Activated naive CD4-positive, alpha-beta T cell (primary cell): Measurements from ENCODE around the gene BNC2.
"Not testable (repeated sequence)": the region's sequence is repeated elsewhere in the genome, so short reads cannot be mapped to it uniquely, and the experiment has no call there.

Experiments used
- DNase-seq, 4 experiments: peaks; one replicate each; lab custom pipeline; 2025; lab: John Stamatoyannopoulos, UW

BNC2 gene

GRCh38 chr9:16540743-16541613 lies 329.5 kb downstream of the BNC2 start:
- no peak for DNase-seq

- DNase-seq = not testable (repeated sequence)
Measured at GRCh38 chr9:16539626-16540025, 330.8 kb downstream of the BNC2 start.

- no peak for DNase-seq
Measured at GRCh38 chr9:16535555-16535954, 334.9 kb downstream of the BNC2 start.

GRCh38 chr9:16532681-16533450 lies 337.6 kb downstream of the BNC2 start:
- no peak for DNase-seq

- DNase-seq = no peak
Measured at GRCh38 chr9:16532272-16532671, 338.2 kb downstream of the BNC2 start.

GRCh38 chr9:16530669-16531642 lies 339.5 kb downstream of the BNC2 start:
- no peak for DNase-seq

GRCh38 chr9:16527573-16527972 lies 342.9 kb downstream of the BNC2 start:
- no peak for DNase-seq

GRCh38 chr9:16526380-16526779 lies 344.1 kb downstream of the BNC2 start:
- DNase-seq = no peak

- no peak for DNase-seq
Measured at GRCh38 chr9:16524823-16525222, 345.6 kb downstream of the BNC2 start.

- DNase-seq = no peak
Measured at GRCh38 chr9:16524078-16524477, 346.4 kb downstream of the BNC2 start.

- DNase-seq = no peak
Measured at GRCh38 chr9:16521868-16522411, 348.5 kb downstream of the BNC2 start.

- no peak for DNase-seq
Measured at GRCh38 chr9:16519001-16519400, 351.5 kb downstream of the BNC2 start.

- no peak for DNase-seq
Measured at GRCh38 chr9:16516891-16517290, 353.6 kb downstream of the BNC2 start.

GRCh38 chr9:16515879-16516301 lies 354.6 kb downstream of the BNC2 start:
- DNase-seq = no peak

- DNase-seq = no peak
Measured at GRCh38 chr9:16515207-16515606, 355.3 kb downstream of the BNC2 start.

GRCh38 chr9:16514131-16514530 lies 356.3 kb downstream of the BNC2 start:
- no peak for DNase-seq

- DNase-seq = no peak
Measured at GRCh38 chr9:16512281-16512680, 358.2 kb downstream of the BNC2 start.

GRCh38 chr9:16510482-16510881 lies 360.0 kb downstream of the BNC2 start:
- DNase-seq = no peak

GRCh38 chr9:16509997-16510396 lies 360.5 kb downstream of the BNC2 start:
- no peak for DNase-seq

- no peak for DNase-seq
Measured at GRCh38 chr9:16505199-16505598, 365.3 kb downstream of the BNC2 start.

- DNase-seq = no peak
Measured at GRCh38 chr9:16501726-16502125, 368.7 kb downstream of the BNC2 start.

GRCh38 chr9:16501141-16501540 lies 369.3 kb downstream of the BNC2 start:
- DNase-seq = no peak
